Inflammatory macrophage treated with lipopolysaccharide for 1 hour (primary cell): ENCODE results near the gene PIP5K1B.

Experiments
- DNase-seq, 2 donors: peaks; one replicate each; pipeline ENCODE4 v3.0.0-alpha.2; 2020 to 2022

The PIP5K1B gene

DNA sequence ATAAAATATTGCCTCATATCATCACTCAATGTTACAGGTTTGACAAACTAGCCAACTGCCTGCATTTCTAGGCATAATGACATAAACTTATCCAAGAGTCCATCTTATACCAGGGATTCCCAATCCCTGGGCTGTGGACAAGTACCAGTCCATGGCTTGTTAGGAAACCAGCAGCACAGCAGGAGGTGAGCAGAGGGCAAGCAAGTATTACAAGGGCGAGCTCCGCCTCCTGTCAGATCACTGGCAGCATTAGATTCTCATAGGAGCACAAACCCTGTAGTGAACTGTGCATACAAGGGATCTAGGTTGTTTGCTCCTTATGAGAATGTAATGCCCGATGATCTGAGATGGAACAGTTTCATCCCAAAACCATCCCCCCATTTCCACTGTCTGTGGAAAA is 164.0 kb downstream of the PIP5K1B start:
- DNase-seq = no peak

DNA sequence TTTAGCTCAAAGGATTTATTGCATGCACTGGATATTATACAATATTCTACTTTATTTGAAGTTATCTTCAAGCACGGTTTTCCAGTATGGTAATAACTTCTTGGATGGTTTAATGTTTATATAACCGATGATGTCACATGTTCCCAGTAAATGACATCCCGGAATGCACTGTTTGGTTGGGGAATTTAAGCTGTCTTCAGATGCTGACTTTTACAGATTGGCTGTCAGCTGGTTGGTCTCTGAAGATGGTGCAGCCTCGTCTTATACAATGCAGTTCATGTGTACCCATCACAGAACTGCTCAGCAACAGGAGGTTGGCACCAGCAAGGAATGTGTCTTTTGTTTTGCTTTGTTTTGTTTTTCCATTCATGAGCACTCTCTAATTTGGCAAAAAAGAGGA is 165.0 kb downstream of the PIP5K1B start:
- no peak for DNase-seq

DNA sequence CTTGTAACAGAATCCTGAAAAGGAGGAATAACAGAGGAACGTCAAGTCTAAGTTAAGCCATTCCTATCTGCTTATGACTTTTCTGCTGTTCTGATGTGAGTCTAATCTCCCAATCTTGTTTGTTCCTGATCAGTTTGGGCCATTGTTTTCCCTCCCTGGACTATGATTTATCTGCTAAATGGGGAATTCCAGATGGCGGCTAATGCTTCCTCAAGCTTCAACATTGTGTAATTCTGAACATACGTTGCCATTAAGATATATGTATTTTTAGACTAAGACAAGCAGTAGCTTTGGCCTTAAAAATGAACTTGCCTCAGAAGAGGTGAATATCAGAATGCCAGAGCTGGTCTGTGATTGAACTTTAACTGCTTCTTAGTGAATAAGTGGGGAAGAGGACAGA is 166.2 kb downstream of the PIP5K1B start:
- DNase-seq = peak; percentile 49 to 66

DNA sequence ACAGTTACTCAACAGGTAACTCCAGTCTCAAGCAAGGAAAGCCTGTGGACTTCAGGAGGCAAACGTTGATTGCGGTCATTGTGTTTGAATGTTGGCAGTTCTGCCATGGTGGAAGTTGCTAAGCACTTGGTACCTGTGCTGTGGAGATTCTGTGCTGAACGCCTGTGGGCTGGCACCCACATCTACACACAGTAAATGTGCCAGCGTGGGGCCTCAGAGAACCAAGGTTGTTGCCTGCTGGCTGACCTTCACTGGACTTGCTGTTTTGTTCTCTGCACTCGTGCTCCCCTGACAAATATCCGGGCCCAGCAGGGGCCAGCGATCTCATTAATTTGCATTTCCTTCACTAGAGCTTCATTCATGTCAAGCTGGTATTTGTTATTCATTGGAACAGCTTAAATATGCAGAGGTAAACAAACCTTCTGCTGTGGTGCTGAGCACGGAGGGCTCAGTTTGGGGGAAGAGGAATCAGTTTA is 167.0 kb downstream of the PIP5K1B start:
- DNase-seq = no peak

DNA sequence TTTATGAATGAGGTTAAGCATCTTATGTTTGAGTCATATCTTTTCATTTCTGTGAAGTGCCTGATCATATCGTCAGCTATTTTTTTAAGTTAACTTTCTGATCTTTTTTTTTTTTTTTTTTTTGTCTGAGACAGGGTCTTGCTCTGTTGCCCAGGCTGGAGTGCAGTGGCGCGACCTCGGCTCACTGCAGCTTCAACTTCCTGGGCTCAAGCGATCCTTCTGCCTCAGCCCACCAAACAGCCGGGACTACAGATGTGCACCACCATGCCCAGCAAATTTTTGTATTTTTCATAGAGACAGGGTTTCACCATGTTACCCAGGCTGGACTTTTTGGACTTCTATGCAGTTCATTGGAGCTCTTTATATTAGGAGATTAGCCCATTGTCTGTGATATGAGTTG is 168.1 kb downstream of the PIP5K1B start:
- no peak for DNase-seq

DNA sequence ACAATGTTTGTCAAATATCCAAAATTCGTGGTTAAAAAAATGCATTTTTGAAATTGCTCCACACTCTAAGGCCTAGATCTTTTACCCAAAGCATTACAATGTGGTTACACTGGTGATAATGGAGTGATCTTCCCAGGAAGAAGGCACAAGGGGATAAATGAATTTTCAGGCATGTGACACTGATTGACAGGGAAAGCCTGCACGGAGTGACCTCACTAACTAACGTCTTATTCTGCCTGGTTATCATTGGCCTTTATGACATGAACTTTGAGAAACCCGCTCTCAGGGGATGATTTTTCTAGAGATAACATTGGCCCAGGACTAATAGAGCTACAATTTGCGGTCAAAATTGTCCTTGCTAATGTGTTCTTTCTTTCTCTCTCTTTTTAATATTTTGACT is 171.2 kb downstream of the PIP5K1B start:
- no peak for DNase-seq

DNA sequence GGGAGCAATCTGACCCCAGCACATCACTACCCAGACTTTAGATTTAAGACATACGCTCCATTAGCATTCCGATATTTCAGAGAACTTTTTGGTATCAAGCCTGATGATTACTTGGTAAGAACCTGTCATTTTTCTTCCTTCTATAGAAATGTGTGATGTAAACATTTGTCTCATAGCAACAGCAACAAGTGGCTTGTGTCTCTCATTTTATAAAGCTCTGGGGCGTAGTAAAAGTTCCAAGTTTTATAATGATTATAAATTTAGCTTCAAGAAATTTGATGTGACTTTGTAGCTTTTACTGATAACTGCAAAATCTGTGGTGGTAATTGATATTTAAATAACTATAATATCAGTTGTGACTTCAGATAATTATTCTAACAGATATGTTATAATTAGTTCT is 171.6 kb downstream of the PIP5K1B start:
- DNase-seq = no peak

DNA sequence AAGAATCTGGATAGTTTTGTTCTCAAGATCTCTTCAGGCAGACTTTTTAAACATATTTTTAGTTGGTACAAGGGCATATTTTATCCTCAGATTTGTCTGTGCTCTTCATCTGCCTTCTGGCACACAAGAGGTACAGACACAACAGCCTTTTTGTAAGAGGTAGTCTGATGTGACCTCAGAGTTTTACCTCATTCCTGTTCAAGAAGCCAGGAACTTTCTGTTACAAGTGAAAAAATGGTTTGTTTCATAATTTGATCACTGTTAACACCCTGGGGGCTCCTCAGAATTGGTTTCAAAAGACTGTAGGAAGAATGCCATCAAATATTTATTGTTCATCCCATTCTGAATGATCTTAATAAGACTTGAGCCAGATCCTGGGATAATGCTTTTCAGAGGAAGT is 172.2 kb downstream of the PIP5K1B start:
- DNase-seq = no peak

DNA sequence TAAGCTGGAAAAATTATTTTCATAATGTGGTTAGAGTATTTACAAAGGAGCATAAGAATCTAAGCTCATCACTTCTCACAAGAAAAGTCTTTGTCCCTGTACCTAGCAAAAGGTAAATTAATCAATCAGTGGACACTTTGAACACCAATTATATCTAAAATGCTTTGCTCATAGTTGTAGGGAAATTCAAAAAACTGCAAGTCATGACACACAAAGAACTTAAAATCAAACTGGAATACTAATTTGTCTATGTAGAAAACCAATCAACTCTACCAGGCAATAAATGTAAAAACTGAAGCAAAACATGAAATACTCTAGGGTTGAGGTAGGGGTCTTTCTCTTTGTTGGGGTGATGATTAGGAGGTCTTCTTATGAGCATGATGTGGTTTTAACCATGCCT is 173.4 kb downstream of the PIP5K1B start:
- DNase-seq = no peak

DNA sequence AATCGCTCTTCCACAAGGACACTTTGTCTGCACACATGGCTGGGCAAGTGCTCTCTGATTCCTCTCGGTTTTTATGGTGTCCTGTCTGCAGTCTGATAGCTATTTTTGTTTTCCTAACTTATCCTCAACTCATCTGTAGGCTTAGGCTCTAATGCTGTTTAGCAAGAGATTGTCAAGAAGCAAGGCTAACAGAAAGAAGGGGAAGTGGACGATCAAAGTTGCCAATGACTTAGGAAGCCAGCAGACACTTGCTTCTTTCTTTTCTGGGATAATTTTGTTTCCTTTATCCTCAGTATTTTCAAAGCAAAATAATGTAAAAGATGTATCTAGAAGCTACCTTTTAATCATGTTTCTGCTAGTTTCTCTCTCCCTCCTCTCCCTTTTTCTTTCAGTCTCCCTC is 178.2 kb downstream of the PIP5K1B start:
- DNase-seq = no peak

DNA sequence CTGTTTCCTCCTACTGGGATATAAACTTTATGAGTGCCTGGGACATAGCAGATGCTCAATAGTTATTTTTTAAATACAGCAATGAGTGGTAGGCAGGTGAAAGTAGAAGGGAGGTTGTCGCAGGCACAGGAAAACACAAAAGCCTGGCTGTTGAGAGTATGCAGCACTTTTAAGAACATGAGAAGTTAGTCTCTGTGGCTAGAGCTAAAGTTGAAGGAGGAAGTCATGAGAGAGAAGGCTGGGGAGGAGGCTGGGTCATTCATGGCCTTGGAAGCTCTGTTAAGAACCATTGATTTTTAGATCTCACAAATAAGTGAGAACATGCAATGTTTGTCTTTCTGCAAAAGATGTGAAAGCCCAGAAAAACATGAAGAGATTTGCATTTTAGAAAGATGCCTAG is 182.2 kb downstream of the PIP5K1B start:
- DNase-seq = no peak

DNA sequence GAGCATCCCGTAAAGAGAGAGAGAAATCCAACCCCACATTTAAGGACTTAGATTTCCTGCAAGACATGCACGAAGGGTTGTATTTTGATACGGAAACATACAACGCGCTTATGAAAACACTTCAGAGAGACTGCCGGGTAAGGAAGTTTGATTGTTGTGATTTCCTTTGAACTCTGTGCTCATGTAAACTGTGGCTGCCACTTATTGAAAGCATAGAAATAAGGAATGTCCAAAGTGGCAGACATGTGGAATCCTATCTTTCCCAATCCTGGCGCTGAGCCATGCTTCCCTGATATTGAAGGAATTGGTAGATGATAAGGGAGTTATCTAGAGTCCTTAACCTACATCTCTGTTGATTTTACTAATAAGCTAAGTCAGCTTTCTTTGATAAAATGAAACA is 189.5 kb downstream of the PIP5K1B start:
- DNase-seq = no peak

DNA sequence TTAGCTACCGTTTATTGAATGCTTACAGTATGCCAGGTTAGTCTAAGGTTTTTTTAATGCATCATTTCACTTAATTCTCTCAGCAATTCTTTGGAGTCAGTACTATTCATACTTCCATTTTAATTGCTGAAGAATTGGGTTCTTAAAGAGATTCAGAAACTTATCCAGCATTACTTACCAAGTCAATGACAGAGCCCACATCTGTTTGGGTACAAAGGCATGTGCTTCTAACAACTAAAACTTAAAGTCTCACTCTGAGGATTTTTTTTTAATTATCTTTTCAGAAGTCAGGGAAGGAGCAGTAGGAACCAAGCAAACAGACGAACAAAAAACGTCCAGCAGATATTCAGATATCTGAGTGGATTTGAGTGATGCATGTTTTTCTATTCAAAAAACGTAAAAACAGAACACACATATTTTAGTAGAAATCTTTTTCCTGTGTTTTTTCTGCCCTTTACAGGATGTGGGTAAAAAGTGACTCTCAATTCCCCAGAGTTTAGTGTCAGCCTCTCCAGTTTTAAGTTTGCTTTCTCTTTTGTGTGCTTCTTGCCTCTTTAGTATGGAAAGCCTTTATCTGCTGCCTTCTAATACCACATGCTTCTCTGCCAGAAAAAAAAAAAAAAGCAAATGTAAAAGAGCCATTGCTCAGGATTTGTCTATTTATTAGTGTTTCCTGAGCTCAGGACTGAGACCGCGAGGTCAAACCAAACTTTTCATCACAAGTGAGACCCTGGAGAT is 190.9 kb downstream of the PIP5K1B start:
- no peak for DNase-seq

DNA sequence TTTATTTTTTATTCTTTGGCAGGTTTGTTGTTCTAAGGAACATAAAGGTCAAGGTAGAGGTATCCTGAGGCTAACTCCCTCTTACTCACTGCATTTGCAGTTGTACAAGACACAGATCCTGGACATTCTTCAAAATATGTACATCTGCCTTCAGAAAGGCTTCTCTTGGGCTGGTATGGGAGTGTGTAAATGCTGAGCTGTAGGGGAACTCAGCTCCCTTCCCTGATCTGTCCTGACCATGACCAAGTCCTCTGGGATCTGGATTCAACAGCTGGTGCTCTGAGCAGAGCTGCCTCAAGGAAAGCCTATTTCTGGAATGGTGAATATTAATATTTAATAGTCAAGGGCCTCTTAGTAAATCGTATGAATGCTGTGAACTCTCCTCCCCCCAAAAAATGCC is 191.4 kb downstream of the PIP5K1B start:
- DNase-seq = no peak

DNA sequence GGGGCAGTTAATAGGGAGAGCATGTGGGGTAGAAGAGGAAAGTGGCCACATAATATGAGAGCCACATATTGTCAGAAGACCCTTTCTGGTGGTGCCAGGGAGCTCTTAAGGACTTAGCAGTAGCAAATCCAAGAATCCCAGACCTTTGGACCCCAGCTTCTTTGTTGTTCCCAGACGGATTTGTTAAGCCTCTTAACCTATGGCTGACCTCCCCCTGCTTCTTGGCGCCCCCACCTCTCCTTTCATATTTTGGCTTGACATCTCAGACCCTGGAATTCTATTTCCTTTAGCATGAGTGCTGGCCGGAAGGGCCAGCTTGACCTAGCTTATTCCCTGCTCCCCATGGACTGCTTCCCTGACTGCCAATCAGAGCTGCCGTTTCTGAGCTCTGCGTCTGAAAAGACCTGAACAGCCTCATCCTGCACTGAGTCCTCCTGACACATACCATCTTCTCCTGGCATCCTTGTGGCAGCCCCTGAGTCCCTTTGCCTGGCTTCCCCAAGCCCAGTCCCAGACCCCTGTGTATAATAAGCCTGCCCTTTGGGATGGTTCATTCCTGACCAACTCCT is 192.6 kb downstream of the PIP5K1B start:
- no peak for DNase-seq

DNA sequence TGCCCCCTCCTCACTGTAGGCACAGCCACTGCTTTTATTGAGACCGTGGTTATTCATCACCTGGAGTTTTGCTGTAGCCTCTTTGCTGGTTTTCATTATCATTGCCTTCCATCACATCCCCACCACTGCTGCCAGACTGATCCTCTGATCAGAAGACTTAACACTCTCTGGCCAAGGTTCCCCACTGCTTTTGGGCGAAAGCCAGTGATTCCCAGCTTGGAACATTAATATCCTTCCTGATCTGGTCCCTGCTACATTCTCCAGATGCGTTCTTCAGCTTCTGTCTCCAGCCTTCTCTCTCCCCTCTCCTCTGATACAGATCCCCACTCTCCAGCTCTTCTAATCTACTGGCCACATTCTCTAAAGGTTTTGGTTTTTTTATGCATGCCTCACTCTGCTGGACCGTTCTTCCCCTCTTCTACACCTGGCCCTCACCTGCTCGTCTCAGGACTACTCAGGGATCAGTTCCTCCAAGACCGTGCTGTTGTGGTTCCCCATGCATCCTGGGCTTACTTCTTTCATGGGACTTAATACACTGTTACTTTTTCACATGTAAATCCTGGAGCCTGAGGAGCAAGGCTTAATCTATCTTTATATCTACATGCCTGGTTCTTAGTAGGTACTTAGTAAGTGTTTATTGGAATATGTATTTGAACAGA is 193.9 kb downstream of the PIP5K1B start:
- DNase-seq = no peak

DNA sequence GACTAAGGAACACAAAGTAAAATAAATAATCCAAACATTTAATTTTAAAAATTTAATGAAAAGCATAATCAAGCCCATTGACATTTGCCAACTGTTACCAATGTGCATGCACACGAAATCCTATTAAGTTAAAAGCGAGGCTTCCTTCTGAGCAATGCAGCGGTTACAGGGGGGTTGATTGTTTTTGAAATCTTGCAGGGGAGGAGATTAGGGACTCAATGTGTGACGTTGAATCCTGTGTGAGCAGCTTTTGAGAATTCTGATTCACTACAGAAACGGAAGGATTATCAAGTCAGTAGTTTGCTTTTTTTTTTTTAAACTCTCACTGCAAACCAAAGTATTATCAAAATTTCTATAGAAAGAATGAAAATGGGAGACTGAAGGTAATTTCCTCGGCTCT is 199.4 kb downstream of the PIP5K1B start:
- DNase-seq = no peak

DNA sequence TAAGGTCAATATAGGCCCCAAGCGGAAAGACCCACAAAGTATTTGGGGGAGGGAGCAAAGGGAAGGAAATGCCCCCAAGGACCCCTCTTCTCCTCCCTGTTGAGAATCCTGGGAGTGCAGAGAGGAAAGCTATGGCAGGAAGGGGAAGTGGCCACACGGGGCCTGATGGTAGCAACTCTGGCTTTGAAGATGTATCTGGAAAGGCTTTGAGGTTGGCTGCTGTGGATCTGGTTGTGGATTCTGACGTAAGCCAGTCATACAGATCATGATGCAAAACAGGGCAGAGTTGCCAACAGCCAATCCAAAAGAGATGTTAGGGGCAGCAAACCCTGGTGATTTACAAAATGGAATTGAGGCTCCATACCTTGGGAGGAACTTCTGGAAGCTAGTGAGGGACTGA is 200.1 kb downstream of the PIP5K1B start:
- DNase-seq = no peak

DNA sequence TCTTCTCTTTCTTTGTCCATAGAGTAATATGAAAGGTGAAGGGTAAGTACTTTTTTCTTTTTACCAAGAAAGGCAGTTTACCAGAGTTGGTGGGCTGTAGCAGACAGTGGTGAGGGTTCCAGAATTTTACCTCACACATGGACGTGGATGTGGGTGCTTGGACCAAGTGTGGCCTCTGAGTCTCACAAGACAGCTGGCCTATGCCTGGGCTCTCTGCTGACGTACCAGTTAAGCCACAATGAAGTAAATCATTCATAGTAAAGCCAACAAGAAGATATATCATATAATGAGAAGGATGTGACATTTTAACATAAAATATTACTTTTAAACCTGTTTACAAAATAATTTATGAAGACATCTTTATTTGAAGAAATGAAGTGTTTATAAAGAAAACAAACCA is 202.9 kb downstream of the PIP5K1B start:
- DNase-seq = no peak

DNA sequence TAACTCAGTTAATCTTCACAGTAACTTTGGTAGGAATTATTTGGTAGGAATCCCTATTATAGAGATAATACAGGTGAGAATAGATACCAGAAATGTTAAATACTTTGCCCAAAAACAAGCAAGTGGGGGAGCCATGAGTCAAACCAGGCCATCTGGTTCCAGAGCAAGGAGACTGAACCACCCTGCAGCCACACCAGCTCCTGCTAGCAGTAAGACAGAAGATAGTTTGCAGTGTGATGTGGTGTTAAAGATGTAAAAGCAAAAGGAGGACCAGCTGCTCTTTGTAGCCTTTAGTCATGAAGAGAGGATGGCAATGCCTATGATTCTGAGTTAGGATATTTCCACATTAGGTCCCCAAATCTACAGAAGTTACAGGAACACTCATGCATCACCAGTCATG is 207.5 kb downstream of the PIP5K1B start:
- DNase-seq = no peak

DNA sequence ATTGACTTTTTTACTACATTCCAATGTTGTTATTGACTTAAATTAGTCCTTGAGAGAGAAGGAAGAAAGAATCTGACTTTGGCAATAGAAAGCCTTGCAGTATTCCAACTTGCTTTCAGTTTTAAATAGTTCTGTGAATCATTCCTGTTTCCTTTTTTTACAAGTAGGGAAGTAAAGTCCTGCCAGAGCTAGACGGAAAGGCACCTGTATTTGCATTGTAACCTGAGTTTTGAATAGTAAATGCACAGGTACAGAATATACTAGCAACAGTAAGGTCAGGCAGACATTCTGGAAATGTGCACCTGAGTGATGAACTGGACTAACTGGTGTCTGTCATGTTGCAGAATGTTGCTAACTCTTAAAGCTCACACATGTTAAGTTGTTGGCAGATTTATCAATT is 208.0 kb downstream of the PIP5K1B start:
- DNase-seq = no peak

DNA sequence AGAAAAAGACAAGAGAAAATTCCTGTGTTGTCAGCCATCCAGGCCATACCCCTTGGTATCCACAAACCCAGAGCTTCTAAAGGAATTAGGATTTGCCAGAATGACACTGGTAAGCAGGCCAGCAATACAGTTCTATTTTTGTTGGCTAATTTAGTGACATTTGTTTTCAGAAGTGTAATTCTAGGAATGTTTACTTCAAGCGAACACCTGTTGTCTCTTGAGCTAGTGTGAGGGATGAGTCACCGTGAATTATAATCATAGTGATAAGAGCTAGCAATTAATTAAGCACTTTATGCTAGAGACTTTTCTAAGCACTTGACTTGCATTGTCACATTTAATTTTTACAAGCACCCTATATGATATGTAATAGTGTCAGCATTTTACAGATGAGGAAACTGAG is 209.7 kb downstream of the PIP5K1B start:
- no peak for DNase-seq

DNA sequence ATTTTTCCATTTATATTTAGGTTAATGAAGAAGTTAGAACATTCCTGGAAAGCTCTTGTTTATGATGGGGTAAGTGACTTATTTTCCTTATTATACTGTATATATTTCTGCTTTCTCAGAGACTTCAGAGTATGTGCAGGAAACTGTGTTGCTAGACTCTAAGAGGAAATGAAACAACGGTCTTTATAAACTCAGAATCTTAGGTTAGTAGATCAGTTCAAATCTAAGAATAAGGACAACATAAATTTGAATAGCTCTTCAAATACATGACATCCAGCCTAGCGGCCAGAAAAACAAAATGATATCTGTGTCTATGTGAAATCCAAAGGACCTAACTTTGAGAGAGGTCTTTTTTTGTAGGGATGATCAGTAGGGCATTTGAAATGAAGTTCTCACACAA is 214.6 kb downstream of the PIP5K1B start:
- DNase-seq = peak; percentile 11 to 14

DNA sequence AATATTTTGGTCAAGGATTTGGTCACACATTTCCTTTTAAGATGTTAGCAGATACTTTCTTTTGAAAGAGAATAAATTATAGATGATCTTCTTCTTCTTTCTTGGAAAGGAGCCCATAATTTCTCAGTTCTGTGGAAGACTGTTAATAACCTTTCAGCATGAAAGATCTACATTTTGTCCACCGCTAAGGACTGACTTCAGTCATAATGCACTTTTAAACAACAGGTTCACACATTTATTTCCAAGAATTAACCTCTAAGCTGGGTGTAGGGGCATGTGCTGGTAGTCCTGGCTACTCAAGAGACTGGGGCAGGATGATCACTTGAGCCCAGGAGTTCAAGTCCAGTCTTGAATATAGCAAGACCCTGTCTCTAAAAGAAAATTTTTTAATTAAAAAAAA is 215.9 kb downstream of the PIP5K1B start:
- DNase-seq = no peak

DNA sequence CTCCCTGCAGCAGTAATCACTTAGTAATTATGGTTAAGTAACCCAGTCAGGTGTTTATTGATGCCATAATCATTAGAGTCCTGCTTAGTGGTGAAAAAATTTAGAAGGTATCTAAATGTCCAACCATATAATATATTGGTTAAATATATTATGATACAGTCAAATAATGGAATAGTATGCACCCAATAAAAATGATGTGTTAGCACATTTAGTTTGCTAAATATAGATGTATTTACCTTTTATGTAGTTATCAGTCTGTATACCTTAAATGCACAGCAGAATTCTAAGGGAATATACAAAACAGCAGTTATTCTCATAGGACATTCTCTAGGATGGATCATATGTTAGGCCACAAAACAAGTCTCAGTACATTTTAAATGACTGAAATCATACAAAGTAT is 218.4 kb downstream of the PIP5K1B start:
- DNase-seq = no peak
